COR-L47 (cell line): ENCODE results near the gene P4HB.
A peak's percentile ranks its signal among the peaks of the same experiment; 100 is the strongest.

ENCODE experiments used
- DNase-seq: peaks from one replicate; lab custom pipeline; 2025; lab: John Stamatoyannopoulos, UW

The P4HB gene

GRCh38 chr17:81810892-81811704, 49.2 kb downstream of the P4HB start:
- DNase-seq = no peak

DNA sequence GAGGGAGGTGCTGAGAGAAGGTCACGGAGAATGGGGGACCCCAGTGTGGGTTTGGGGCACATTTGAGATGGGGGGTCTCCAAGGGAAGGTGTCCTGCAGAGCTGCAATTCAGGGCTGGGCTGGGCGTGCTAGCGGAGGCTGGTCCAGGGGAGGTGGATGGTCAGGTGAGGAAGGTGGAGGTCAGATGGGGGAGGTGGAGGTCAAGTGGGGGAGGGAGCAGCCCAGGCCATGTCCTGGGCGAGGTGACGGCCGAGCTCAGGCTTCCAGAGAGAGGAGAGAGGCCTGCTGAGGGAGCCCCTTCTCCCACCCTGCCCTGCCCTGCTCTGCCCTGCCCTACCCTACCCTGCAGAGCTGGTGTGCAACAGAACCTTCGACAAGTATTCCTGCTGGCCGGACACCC, 49.9 kb downstream of the P4HB start:
- no peak for DNase-seq

- no peak for DNase-seq
Observed at GRCh38 chr17:81809556-81809998, 50.8 kb downstream of the P4HB start.

GRCh38 chr17:81808778-81809555, 51.4 kb downstream of the P4HB start:
- peak; percentile 22 for DNase-seq

DNA sequence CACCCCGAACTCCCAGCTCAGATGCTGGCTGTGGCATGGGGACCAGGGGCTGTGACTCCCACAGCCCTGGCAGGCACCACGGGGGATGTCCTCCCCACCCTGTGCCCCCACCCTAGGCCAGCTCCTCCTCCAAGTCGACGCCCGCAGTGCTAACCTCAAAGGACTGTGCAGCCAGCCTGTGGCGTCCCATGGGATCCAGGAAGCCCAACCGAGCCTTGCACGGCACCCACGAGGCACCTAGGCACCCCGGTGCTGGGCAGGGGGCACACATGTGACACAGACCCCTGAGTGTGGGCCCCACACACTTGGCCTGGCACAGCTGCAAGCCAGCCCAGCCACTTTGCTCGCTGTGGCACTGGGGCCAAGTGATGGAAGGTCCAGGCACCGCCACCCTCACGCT, 52.5 kb downstream of the P4HB start:
- no peak for DNase-seq

GRCh38 chr17:81807210-81807719, 53.1 kb downstream of the P4HB start:
- no peak for DNase-seq

GRCh38 chr17:81806461-81807209, 53.7 kb downstream of the P4HB start:
- no peak for DNase-seq

DNA sequence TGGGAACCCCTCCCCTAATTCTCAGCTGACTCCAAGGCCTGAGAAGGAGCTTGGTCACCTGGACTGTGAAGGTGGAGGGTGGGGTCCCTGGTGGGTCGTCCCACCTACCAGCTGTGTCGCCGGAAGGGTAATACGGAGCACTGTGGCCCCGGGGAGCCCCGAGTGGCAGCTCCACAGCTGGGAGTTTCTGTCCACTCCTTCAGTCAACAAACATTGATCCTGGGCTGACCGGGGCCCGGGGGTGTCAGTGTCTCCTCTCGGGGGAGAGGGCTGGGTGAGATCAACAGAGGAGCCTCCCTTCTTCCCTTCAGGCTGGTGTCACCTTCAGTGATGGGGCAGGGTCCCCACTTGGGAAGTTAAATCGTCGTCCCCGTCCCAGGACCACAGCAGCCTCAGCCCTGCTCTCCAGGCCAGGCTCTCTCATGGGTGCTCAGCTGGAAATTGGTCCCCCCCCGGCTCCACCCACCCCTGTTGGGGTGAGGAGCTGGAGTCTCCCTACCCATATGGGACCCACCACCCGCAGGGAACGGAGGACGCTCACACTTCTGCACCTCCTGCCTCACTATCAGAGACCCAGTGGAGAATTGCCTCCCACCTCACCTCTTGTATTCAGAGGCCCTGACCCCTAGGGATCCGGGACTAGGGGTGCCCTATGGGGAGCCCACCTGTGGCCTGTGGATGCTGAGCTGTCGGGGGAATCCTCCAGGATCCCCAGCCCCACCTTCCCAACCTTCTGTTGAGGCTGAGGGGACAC, 54.5 kb downstream of the P4HB start:
- DNase-seq = no peak

DNA sequence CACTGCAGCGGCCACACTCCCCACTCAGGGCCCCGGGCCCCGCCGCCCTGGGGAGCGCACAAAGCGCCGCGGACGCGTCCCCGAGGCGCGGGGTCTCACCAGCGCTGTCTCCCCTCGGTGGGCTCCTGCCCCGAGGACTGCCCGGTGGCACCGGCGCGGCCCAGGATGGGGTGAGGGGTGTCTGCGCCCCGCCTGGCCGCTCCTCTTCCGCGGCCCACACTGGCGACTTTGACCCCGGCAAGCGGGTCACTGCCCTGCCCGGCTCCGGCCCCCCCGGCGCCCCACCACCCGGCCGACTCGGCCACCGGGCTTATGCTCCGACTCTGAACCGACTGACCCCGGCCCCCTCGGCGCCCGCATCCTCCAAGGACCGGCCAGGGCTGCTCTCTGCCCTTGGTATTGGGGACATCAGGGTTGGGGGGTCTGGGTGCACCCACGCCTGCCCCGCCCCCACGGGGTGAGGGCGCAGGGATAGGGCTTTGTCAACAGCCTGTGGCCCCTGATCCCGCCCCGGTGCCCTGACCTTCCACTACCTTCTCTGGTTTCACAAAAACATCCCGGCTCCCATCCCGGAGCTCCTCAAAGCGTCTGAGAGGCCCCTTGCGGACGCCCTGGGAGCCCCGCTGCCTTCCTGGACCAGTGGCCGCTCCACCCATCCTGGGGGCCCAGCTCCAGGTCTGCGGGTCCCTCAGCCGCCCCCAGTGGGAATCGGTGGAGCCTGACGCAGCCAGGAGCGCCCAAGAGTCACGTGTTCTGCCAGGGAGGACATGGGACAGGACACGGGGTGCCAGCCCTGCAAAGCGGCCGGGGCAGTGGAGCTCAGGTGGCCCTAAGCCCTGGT, 55.6 kb downstream of the P4HB start:
- DNase-seq = no peak

DNA sequence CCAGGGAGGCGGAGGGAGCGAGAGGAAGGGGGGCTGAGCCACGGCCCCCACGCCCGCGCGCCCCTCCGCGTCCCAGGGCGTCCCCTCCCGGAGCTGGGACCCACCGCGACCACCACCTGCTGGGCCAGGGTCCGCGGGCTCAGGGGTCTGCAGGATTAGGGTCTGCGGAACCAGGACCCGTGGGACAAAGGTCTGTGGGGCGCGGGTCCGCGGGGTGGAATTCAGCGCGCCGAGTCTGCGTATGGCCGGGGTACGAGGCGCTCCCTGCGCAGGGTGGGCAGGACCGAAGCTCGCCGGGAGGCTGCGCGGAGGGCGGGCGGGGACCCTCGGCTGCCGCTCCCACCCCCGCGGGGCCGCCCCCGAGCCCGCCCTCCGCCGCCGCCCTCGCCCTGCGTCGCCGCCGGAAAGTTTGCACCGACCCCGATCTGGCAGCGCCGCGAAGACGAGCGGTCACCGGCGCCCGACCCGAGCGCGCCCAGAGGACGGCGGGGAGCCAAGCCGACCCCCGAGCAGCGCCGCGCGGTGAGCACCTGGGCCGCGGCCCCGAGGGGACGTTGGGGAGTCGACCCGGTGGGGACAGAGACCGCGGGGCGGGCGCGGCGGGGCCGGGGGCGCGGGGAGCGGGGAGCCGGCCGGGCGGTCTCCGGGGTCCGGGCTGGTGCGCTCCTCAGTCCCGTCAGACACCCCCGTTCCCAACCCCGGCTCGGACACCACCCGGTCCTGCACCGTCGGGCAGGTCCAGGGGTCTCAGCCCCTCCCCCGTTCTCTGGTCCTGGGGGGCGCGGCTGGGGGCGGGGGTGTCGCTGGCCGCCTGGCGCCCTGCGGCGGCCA, 56.4 kb downstream of the P4HB start, which contains the start of gene GCGR:
GCGR (plus strand) TSS at position 423 of the 831 bp plus-strand sequence. CDS start 4,869 bp downstream, outside the sequence.
- DNase-seq = no peak

DNA sequence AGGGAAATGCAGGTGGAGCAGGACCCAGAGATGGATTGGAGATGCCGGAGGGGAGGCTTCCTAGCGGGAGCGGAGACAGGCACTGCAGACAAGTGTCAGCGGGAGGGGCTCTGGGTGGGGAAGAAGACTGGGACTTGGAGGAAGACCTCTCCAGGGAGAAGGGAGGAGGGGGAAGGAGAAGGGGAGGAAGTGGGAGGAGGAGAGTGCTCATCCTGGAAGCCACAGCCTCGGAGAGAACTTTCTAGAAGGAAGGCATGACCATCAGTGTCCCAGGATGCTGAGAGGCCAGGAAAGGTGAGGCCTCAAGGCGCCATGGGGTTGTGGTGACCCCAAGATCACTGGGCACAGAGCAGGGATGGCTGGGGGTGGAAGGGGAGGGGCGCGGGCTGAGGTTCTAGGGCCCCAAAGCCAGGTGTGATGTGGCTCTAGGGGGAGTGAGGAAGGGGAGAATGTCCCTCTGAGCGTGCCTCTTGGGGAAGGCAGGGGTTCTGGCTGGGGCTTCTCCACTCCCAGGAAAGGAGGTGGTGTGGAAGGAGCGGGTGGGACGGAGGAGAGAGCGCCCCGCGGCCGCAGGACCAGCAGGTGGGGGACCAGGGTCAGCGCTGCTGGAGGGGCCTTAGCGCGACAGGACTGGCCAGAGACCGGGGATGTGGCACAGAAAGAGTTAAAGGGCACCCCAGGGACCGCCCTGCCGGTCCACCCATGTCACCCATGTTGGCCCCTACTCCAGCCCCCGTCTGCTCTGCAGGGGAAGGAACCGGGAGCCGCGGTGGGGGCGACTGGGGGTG, 57.3 kb downstream of the P4HB start:
- DNase-seq = no peak

- DNase-seq = no peak
Observed at GRCh38 chr17:81802048-81802758, 58.1 kb downstream of the P4HB start.

DNA sequence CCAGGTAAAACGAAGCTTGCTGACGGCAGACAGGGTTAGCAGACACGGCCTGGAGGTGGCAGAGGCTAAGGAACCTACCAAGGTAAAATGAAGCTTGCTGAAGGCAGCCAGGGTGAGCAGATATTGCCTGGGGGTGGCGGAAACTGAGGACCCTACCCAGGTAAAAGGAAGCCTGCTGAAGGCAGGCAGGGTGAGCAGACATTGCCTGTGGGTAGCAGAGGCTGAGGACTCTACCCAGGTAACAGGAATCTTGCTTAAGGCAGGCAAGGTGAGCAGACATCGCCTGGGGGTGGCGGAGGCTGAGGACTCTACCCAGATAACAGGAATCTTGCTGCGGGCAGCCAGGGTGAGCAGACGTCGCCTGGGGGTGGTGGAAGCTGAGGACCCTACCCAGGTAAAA, 59.0 kb downstream of the P4HB start:
- DNase-seq = no peak

DNA sequence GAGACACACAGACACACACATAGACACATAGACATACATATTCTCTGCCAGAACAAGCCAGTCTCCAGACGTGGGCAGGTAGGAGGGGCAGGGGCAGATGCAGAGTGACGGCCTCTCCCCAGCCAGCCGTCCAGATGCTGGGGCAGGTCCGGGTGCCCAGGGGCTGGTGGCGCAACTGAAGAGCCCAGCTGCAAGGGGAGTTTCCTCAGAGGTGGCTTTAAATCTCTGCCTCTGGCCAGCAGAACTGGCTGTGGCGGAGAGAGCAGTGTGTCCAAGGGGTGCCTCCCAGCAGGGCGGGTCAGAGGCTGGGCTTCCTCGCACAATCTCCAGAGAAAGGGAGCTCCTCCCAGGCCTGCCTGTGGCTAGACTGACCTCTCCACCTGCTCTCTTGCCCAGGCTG, 65.8 kb downstream of the P4HB start:
- no peak for DNase-seq

GRCh38 chr17:81794074-81794476, 66.3 kb downstream of the P4HB start:
- no peak for DNase-seq
